GM19239 (cell line): ENCODE data around the gene ZFPL1.

Experiments
- DNase-seq: peaks from one replicate; pipeline ENCODE4 v3.0.0; 2011; ENCODE audit warnings: low spot score; ENCODE audit not compliant: insufficient read length
- FAIRE-seq: peaks from 2 replicates; lab custom pipeline; 2011; peaks lifted over from hg19 to GRCh38; lab: Jason Lieb, UNC

The ZFPL1 gene

GRCh38 chr11:65126624-65127274 is 42.7 kb downstream of the ZFPL1 start:
- no peak for FAIRE-seq
- no peak for DNase-seq

DNA sequence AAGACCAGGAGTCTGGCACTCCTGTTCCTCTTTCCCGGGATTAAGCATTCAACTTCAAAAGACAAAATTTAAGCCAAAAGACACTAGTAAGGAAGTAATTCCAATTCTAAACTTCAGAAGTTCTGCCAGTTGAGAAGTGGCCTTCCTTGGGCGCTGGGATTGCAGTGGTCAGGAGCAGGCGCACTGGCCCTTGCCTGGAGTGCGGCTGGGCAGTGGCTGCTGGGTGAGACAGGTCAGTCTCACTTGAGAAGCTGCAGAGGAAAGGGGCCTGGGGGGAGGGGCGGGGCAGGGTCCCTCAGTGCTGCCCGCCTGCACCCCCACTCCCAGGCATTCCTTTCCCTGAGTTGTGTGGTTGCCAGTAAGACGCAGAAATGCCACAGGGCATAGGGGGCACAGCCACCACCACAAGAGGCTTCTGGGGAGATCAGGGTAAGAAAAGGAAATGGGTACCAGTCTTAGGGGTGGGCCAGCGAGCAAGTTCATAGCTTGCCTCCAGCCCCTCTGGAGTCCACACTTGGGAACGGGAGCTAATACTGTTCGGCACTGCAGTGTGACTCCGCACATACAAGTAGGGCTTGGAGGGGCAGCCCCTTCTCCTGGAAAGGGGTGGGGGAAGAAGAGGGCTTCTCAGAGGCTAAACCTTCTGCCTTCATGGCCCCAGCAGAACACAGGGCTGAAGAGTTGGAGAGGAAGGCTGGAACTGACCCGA is 43.6 kb downstream of the ZFPL1 start:
- DNase-seq, result no peak
- no peak for FAIRE-seq

DNA sequence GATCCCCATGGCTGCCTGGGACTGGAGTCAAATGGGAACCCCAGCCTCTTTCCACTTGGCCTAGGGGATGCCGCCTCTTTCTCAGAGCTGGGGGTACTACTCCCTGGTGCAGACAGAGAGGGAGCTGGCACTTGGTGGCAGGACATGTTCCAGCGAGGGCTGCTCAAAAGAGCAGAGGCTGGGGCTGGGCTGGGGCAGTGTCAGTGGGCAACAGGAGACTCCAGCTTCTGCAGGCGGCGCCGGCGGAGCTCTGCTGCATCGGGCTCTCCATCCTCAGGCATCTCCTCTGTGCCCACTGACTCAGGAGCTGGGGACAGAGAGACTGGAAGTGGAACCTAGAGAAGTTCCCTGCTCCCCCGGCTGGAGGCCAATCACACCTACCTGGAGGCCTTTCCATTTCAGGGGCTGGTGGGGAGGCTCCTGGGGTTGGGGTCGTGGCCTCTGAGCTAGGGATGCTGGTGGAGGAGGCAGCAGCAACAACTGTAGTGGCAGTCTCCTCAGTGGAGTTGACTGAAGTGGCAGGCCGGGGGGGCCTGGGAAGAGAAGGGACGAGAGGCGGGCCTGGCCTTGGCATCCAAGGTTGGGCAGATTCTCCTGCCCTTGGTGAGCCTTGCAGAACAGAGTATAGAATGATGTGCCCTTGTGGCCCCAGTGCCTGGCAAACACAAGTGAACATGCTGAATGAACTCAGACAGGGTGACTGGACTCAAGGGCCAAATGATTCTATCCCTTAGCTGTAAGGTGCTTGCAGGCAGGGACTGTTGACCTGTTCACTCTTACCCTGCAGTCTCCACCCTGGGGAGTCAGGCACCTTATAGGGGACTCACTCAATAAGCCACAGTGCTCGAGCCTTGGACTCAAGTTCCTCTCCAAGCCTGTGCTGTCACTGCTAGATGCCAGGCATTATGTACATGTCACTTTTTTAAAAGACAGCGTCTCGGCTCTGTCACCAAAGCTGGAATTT is 44.4 kb downstream of the ZFPL1 start:
- DNase-seq (no peak), FAIRE-seq (no peak)

DNA sequence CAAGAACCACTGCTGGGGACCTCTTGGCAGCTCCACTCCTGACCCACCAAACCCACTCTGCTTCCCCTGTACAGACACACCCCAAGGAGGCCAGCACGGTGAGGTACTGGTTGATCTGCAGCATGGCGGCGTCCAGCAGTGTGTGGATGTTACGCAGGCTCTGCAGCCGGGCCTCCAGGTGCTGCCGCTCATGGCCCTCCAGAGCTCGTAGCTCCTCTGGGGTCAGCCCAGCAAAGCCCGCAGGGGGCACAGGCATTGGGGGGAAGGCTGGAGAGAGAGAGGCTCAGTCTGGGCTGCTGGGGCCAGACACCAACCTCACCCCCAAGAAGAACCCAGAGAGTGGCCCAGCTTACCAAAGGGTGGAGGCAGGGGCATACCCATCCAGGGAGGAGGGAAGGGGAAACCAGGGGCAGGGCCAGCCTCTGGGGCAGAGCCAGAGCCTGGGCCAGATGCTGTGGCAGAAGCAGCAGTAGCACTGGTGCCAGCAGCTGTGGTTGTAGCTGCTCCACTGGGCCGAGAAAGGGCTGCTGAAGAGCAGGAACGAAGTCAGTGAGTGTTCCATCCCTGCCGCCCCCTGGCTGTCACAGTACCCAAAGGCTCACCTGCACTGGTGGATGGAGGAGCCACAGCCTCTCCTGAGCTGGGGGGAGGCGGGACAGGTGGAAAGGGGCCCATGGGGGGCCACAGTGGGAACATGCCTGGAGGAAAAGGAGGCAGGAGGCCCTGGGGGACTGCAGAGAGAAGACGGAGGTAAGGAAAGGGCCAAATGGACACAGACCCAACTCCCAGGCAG is 45.8 kb downstream of the ZFPL1 start:
- no peak for FAIRE-seq
- DNase-seq, result no peak

DNA sequence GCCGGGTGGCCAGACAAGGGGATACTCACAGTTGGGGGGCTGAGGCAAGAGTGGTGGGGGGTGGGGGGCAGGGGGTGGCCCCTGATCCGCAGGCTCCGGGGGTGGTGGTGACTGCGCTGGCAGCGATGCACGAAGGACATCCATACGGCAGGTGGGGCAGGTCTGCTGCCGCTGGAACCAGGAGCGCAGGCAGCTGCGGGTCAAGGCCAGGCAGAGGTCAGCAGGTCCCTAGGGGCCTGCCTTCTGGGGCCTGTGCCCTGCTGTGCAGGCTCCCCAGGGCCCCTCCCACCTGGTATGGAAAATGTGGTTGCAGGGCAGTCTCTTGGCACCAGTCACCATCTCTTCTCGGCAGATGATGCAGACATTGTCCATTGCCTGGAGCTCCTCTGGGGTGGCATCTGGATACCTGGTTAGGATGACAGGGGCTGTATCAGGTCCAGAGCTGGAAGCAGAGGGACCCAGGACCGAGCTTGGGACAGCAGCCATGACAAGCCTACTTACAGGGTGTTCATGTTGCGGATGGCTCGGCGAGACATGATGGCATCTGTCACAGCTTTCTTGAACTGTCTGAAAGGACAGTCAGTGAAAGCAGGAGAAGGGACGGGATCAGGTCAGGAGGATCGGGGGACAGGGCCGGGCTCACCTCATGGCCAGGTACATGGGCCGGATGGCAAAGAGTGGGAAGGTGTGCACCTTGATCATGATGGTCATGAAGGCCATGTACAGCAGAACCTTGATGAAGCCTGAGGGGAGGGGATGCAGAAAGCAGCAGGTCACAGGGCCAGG is 46.8 kb downstream of the ZFPL1 start:
- no peak for FAIRE-seq
- no peak for DNase-seq

GRCh38 chr11:65131417-65131776 is 47.4 kb downstream of the ZFPL1 start:
- FAIRE-seq, result no peak
- no peak for DNase-seq

DNA sequence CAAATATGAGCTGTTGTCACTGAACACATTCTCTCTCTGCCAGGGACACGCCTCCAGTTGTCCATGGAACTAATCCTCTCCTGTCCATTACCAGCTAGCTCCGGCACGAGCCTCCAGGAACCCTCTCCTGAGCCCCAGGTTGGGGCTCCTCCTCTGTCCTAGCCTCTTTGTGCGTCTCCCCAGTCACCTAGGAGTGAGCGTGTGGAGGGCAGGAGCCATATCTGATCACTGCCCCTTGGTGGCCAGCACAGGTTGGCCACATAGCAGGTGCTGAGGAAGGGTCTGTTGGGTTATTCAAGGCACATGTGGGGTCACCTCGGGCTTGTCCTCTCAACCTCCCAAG is 47.8 kb downstream of the ZFPL1 start:
- no peak for FAIRE-seq
- no peak for DNase-seq

GRCh38 chr11:65132238-65132987 is 48.4 kb downstream of the ZFPL1 start:
- FAIRE-seq (peak; percentile 96), DNase-seq (no peak)

DNA sequence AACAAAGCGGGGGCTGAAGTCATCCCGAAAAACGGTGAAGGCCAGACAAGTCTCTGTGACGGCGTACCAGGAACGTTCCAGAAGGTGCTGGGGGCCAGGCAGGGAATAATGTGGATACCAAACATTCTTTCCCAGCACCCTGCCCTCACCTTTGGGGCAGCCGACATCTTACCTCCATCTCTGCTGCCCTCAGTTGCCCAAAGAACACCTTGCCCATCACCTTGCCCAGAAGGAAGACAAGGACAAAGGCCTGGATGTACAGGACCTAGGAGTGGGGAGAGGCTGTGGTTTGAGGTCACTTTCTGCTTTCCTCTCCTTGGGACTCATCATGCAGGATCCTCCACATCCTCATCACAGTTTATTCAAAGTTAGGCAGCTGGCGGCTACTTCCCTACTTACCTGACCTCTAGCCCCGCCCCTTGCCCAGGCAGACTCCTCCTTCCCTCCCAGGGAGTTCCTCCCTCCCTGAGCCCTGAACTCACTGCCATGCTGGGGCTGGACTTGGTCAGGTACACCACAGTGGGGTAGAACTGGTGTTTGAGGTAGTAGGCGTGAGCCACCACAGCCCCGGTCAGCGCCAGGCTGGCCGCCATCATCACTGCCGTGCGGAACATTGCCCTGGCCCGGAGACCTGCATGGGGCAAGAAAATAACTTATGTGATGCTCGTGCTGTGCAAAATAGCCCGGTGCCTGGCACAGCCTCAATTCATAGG is 49.1 kb downstream of the ZFPL1 start:
- peak; percentile 94 for FAIRE-seq
- DNase-seq, result no peak

- FAIRE-seq (no peak), DNase-seq (no peak)
These were observed 49.7 kb downstream of the ZFPL1 start for GRCh38 chr11:65133724-65134123.

DNA sequence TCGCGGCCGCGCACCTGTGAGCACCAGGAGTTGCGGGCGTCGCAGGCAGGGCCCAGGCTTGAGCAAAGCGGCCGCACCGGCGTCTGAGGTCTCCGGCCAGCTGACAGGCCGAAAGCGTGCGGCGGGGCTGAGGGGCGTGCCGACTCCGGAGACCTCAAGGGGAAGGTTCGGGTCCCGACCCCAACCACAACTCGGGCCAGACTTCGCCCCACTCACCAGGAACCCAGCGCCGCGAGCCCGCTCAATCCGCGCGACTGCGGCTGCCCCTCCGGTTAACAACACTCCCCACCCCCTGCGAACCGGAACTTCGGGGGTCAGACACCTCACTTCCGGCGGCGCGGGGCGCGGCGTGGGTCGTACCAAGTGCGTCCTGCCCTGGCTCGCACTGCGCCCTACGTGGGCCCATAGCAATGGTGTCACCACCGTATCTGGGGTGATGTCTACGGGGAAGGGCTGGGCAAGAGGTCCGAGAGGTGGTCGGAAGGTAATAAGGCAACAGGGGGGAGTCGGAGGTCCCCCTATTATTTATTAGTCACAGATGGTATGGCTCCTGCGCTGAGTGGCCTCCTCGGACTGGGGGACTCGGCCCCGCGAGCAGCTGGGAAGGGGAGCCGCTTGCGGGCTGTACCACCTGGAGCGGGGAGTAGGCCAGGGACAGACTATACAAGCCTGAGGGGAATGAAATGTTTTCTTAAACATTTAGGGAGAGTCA is 50.4 kb downstream of the ZFPL1 start, which contains the start of gene SYVN1:
Gene SYVN1 (minus strand): TSS at position 280 of the 712 bp plus-strand sequence. CDS start 918 bp downstream, outside the sequence.
- DNase-seq (peak; percentile 82), FAIRE-seq (no peak)

DNA sequence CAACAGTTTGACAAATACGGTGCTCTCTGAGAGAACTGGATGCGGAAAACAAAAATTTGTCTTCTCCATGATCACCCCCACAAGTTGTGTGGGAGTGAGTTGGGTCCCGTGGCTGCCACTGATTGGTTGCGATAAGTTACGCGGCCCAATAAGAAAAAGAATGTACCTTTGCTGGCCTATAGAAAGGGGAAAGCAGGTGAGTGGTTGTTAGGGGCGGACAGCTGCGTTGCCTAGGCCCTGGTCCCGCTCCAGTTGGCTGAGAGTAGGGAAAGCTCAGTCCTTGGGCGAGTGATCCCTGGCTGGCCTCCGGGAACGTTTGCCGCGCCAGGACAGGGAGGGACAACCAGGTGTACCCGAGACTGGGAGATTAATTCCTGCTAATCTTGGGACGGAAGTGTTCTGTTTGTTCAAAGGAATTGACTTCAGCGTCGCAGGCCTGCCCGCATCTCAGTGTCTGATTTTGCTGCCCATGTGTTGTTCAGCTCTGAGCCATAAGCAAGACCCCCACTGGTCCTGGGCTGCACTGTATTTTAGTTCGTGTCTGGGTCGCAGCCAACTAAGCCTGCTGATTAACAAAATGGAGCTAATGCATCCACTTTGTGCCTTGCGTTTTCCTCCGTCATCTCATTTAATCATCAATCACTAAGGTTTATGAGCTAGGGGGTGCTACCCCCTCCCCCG is 51.1 kb downstream of the ZFPL1 start:
- DNase-seq (peak; percentile 83), FAIRE-seq (peak; percentile 99)

GRCh38 chr11:65135633-65136145 is 51.7 kb downstream of the ZFPL1 start:
- no peak for DNase-seq
- FAIRE-seq, result no peak

DNA sequence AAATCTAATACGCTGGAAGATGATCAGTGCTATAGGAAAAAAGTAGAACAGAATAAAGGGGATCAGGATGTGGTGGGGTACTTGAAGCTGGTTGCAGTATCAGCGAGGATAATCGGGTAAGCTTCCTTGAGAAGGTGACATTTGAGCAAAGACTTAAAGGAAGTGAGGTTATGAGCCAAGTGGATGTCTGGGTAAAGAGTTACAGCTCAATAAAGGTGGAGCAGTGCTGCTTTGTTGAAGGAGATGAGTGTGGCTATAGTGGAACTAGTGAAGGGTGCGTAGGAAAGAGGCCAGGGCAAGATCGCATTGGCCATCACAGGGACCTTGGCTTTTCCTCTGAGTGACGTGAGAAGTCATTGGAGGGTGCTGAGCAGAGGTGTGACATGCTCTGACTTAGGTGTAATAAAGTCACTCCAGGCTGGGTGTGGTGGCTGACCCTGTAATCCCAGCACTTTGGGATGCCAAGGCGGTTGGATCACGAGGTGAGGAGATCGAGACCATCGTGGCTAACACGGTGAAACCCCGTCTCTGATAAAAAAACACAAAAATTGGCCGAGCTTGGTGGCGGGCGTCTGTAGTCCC is 52.6 kb downstream of the ZFPL1 start:
- DNase-seq, result no peak
- no peak for FAIRE-seq
